Measurements from ENCODE around the gene GJC1.
A peak's percentile ranks its signal among the peaks of the same experiment; 100 is the strongest.

The GJC1 gene

DNA sequence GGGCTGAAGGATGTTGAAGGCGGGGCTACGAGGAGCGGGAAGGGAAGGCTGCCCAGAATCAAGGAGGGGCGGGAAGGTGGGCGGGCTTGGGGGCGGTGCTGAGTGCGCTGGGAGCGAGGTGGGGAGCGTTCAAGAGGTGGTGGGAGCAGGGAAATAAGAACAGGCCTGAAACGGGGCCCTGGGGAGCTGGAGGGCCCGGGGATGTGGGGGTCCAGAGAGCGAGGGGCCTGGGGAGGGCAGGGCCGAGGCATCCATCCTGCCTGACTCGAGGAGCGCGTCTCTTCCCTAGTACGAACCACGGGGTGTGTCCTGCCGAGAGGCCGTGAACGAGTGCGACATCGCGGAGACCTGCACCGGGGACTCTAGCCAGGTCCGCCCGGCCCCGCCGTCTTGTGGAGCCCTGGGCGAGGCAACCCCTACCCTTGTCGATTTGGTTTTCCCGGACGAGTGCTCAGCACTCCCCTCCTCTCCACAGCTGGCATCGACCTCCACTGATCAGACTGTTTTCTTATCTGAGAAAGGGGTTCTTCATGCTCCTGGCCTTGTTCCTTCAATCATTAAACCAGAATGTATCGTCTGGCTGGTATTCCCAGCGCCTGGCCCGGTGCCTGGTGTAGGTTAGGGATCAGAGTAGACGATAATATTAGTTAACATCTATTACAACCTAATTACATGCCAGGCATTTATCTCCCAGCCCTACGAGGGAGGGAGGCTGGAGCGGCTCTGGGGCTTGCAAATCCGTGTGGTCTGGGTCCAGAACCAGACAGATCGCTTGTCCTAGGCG lies 54.1 kb downstream of the GJC1 start:
- no peak for DNase-seq

GRCh38 chr17:44775136-44775837 lies 54.8 kb downstream of the GJC1 start:
- DNase-seq = peak; percentile 97

GRCh38 chr17:44774271-44775135 lies 55.6 kb downstream of the GJC1 start:
- peak; percentile 92 for DNase-seq

DNA sequence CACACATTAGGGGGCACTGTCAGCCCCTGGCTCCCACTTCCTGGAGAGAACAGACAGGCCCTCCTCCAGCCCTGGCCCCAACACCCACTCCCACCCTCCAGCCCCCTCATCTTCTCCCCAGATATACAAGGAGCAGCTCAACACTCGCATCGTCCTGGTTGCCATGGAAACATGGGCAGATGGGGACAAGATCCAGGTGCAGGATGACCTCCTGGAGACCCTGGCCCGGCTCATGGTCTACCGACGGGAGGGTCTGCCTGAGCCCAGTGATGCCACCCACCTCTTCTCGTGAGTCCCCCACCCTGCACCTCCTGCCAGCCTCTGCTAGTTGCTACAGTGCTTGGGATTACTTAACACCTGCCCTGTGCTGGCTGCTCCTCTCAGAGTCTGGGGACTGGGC lies 56.9 kb downstream of the GJC1 start:
- no peak for DNase-seq

GRCh38 chr17:44772308-44773045 lies 57.6 kb downstream of the GJC1 start:
- DNase-seq = no peak

GRCh38 chr17:44770166-44770925 lies 59.7 kb downstream of the GJC1 start:
- DNase-seq = no peak

GRCh38 chr17:44769647-44770084 lies 60.4 kb downstream of the GJC1 start:
- DNase-seq = no peak

DNA sequence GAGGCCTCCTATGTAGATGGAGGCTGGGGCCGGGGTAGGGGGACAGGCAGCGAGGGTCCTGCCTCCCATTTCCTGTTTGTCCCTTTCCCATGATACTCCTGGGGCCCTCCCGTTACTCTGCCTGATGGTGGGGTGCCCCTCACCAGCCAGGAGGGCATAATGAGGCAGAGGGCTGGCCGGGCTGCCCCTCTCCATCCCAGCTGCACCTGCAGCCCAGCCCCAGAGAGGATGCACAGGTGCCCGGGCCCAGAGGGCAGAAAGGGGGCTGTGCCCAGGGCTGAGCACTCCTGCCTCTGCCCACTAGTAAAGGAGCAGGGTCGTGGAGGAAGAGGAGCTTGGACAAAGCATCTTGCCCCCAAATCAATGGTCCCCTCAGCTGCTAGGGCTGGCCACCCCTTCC lies 60.9 kb downstream of the GJC1 start:
- DNase-seq = no peak

GRCh38 chr17:44768505-44769142 lies 61.5 kb downstream of the GJC1 start:
- DNase-seq = no peak

DNA sequence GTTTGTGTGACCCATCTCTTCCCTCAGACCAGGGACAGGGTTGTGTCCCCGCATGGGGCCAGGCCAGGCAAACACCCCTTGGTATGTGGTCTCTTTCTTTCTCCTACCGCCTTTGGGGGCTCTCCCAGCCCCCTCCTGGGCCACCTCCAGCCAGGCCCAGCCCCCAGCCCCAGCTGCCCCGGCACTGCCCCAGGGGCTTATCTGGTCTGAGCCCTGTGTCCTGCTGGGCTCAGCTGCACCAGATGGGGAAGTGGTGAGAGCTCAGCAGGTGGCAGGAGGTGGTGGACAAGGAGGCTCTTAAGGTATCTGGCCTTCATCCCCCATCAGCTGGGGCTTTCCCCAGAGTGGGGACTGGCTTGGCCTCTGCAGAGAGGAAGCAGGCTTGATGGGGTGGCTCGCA lies 62.6 kb downstream of the GJC1 start:
- DNase-seq = no peak

- no peak for DNase-seq
Observed at GRCh38 chr17:44766409-44767038, 63.6 kb downstream of the GJC1 start.

DNA sequence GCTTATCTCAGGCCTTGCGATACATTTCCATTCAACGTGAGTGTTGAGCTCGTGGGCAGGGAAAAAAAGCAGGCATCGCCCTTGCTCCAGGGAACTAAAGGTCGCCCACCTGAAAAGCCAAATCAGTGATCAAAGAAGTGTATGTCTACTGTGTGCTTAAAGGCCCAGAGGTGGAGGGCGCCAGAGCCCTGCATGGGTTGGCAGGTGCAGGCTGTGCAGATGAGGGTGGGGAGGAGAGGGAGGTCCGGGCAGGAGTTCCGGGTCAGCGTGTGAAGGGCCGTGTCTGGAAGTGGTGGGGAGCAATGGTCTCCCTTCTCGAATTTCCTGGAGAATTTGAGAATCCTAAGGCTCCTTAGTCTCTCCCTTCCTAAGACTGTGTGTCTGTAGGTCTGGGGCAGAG lies 64.1 kb downstream of the GJC1 start:
- DNase-seq = no peak

GRCh38 chr17:44763170-44763569 lies 66.9 kb downstream of the GJC1 start:
- DNase-seq = no peak

GRCh38 chr17:44761932-44762810 lies 67.9 kb downstream of the GJC1 start:
- DNase-seq = no peak

DNA sequence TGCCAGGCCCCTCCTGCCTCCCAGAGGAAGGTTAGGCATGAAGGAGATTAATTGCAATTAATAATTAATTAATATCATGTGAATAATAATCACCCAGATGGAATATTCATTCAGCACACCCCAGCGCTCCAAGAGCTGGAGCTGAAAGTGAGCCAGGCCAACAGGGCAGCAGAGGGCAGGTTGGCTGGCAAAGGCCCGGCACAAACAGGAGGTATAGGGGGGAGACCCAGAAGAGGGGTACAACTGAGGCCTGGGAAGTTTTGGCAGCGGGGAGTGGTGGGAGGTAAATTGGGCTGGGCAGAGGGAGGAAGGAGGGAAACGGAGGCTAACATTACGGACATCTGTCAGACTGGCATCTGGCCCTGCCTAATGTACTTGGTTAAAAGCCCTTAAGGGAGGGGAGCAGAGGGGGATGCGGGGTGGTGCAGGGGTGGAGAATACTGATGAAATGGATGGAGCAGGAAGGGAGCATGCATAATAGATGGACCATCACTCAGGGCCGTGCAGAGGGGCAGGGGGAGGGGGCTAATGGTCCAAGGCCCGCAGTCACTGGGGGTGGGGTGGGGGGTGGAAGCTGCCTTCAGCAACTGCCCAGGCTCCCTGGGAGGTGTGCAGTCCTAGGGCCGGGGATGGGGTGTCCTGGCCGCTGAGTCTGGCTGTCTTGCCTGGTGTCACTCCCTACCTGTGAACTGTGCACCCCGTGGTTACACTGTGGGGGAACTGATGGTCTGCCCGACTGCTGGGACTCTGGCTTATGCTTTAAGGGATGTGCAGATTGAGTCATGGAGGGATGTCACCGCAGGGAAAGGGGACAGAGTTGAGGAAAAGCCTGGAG lies 69.4 kb downstream of the GJC1 start:
- DNase-seq = no peak

- no peak for DNase-seq
Observed at GRCh38 chr17:44759916-44760243, 70.2 kb downstream of the GJC1 start.

GRCh38 chr17:44759086-44759915 lies 70.8 kb downstream of the GJC1 start:
- DNase-seq = no peak

DNA sequence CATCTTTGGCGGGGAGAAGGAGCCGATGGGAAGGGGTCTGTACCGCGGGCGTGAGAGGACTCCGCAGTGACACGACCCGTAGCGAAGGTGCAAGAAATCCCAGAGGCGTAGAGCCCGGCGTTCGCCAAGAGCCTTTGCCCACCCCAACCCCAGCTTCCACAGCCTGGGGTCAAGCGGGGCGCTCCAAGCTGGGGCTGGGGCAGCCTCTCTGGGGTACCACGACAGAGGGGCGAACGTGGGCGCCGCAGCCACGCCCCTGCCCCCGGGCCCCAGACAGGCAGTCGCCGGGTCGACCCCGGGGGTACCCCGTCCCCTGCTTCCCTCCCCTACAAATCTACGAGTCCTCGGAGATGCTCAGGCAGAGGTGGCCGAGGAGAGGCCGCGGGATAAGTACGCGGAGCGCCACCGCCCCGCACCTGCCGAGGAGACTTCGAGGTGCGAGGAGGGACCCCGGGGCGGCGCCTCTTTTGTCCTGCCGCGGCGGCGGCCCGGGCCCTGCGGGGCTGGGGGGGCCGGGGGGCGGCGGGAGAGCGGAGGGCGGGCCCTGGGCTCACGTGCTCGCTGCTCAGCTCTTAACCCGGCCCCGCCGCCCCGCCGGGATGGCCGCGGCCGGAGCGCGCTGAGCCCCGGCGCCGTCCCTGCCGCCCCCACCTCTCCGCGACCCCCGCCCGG lies 71.5 kb downstream of the GJC1 start, which contains the start of gene ADAM11:
Gene ADAM11 (plus strand): TSS at position 575 of the 672 bp plus-strand sequence. CDS start 212 bp downstream, outside the sequence.
- no peak for DNase-seq

Measured in stimulated activated CD4-positive, alpha-beta T cell treated with anti-CD3 and anti-CD28 coated beads, Interleukin-4, amount 100 ng/mL, for 1 hour (primary cell).